ENCODE data around the gene METTL16. TPM values are rescaled to one million over a fixed set of nuclear protein-coding genes. Genes with fewer than 3 reads are reported as not detected.

The METTL16 gene
- total and polyA plus RNA-seq, 12 donors, result 9.9 to 31.9 (median 26.5) TPM

DNA sequence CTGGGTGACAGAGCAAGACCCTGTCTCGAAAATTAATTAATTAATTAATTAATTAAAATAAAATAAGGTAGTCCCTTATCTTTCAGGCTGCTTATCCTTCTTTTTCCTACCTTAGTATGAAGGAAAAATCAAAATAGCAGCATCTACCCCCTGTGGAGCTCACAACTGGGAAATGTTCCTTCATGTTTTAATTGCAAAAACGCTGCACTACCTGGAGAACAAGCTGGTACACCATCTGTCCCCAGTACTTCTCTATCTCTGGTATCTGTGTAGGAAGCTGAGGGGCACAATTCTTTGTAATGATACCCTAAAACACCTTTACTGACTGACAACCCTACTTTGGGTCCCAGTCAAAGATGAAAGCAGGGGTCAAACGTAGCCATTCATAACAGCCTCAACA lies 55.7 kb downstream of the METTL16 start:
- DNase-seq (no peak), ATAC-seq (no peak)
- Histone ChIP-seq H3K36me3 (peaks cover 0 to 72% (median 8%) of the 10 kb centered on the region in 9 donors), H3K4me1 (peaks cover 0 to 7% (median 0%) of the 10 kb centered on the region in 9 donors), H3K9me3 (no peaks in the 10 kb centered on the region), H3K4me3 (no peak overlapping the region), H3K27ac (no peak overlapping the region), H3K27me3 (no peaks in the 10 kb centered on the region)
- WGBS, 2 donors, result 94 to 99% methylated on average over 3 of the region's 3 CpGs
- intact Hi-C loops (cut with DNase I), result no loop called here
- TF ChIP-seq, protein P1, sequence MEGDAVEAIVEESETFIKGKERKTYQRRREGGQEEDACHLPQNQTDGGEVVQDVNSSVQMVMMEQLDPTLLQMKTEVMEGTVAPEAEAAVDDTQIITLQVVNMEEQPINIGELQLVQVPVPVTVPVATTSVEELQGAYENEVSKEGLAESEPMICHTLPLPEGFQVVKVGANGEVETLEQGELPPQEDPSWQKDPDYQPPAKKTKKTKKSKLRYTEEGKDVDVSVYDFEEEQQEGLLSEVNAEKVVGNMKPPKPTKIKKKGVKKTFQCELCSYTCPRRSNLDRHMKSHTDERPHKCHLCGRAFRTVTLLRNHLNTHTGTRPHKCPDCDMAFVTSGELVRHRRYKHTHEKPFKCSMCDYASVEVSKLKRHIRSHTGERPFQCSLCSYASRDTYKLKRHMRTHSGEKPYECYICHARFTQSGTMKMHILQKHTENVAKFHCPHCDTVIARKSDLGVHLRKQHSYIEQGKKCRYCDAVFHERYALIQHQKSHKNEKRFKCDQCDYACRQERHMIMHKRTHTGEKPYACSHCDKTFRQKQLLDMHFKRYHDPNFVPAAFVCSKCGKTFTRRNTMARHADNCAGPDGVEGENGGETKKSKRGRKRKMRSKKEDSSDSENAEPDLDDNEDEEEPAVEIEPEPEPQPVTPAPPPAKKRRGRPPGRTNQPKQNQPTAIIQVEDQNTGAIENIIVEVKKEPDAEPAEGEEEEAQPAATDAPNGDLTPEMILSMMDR (IDR thresholded peaks at IDR 0.05), result no peak

DNA sequence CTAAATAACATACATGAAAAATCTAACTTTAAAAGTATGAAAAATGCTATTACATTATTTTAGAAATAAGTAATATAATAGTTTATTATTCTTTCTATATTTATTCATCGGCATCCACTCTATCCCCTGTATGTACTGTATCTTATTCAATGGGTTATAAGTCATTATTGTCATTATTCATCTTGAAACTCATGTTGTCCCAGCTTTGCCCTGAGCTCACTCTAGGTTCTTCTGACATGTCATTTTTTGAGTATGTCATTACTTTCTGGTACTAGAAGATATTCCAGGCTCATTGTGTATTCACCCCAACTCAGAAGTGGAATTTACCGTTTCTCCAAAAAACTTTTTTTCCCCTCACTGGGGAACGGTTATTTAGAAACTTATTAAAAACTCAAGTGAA lies 57.8 kb downstream of the METTL16 start:
- Histone ChIP-seq H3K27me3 (no peaks in the 10 kb centered on the region), H3K9me3 (no peaks in the 10 kb centered on the region), H3K27ac (no peak overlapping the region), H3K4me3 (no peak overlapping the region), H3K4me1 (peaks cover 0 to 23% (median 0%) of the 10 kb centered on the region in 9 donors), H3K36me3 (peaks cover 0 to 51% (median 6%) of the 10 kb centered on the region in 9 donors)
- no peak for DNase-seq
- TF ChIP-seq, protein P1 (IDR thresholded peaks at IDR 0.05), result no peak
- no peak for ATAC-seq
- WGBS, 2 donors, result 95 to 96% methylated on average over 3 of the region's 3 CpGs
- intact Hi-C loops (cut with DNase I), result no loop called here

DNA sequence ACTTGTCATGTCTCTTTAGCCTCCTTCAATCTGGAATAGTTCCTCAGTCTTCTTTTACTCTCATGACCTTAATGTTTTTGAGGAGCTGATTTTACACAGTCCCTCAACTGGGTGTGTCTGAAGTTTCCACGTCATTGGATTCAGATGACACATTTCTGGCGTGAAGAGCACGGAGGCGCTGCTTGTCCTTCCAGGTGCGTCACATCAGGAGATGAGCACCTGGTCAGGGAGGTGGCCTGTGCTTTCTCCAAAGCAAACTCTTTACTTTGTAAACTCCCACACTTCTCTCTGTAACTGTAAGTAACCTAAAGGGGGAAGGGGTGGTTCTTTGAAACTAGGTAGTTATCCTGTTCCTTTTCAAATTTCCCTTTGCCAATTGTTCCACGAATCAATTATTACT lies 58.4 kb downstream of the METTL16 start:
- 82 to 89% methylated on average over 6 of the region's 6 CpGs for WGBS, 2 donors
- no peaks in the 10 kb centered on the region for H3K27me3 ChIP-seq
- DNase-seq (no peak), ATAC-seq (no peak)
- intact Hi-C loops (cut with DNase I), result no loop called here
- no peaks in the 10 kb centered on the region for H3K9me3 ChIP-seq
- H3K4me3 ChIP-seq, result no peak overlapping the region
- H3K4me1 ChIP-seq, result peaks cover 0 to 23% (median 0%) of the 10 kb centered on the region in 9 donors
- TF ChIP-seq, protein P1 (IDR thresholded peaks at IDR 0.05), result no peak
- no peak overlapping the region for H3K27ac ChIP-seq
- peaks cover 0 to 45% (median 6%) of the 10 kb centered on the region in 9 donors for H3K36me3 ChIP-seq

DNA sequence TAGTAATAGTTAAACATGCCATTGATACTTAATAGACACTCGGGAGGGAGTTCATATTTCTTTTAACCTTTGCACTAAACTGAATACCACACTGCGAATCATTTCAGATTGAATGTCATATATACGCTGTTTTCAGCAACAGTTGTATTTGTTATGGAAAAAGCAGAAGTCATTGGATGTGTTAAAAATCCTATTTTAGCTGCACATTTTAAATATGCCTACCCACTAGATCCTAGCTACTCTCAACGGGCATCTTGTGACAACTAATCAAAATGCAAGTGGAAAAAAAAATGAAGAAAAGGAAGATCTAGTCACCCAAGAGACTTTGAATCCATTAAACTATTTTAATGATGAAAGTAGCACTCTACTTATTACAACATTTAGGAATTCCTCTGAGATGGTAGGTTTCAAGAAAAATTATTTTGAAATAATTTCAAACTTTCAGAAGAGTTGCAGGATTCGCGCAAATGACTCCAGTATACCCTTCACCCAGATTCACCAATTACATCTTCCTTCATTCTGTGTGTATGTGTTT lies 59.4 kb downstream of the METTL16 start:
- TF ChIP-seq, protein P1 (IDR thresholded peaks at IDR 0.05), result no peak
- peaks cover 0 to 35% (median 6%) of the 10 kb centered on the region in 9 donors for H3K36me3 ChIP-seq
- no peaks in the 10 kb centered on the region for H3K9me3 ChIP-seq
- ATAC-seq (no peak), DNase-seq (no peak)
- no peak overlapping the region for H3K27ac ChIP-seq
- H3K4me3 ChIP-seq, result no peak overlapping the region
- WGBS, 2 donors, result 85 to 87% methylated on average over 6 of the region's 6 CpGs
- intact Hi-C loops (cut with DNase I), result no loop called here
- H3K27me3 ChIP-seq, result no peaks in the 10 kb centered on the region
- H3K4me1 ChIP-seq, result peaks cover 0 to 23% (median 0%) of the 10 kb centered on the region in 9 donors

All from heart right ventricle (tissue), 16 donors.